ENCODE data around the gene LYSMD3. TPM values are rescaled to one million over a fixed set of nuclear protein-coding genes. Genes with fewer than 3 reads are reported as not detected.

Gene LYSMD3
- total and polyA plus RNA-seq, 12 donors: 3.4 to 38.6 (median 14.5) TPM

DNA sequence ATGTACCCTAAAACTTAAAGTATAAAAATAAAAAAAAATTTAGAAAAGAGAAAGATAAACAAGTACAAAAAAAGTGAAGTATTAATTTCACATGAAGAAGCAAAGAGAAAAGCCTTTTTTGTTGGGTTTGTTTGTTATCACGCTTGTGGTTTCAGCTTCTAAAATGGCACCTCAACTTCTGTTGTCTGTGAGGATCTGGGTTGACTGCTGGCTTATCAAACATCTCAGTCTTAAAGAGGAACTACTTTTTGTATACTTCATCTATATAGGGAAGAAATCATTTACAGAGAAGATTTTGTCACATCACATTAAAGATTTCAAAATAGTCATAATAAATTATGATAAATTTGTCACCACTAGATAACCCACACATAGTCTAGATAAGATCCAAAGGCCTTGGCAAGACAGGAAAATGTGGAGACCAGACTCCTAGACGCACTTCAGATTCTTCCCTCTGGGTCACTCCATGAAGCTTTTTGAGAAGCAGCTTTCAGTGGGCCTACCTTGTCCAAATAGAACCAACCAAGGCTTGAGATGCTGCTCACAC is 20.4 kb upstream of the LYSMD3 start:
- DNase-seq: no peak
- Histone ChIP-seq H3K4me3 (no peak overlapping the region), H3K9me3 (replicated peaks in 1 of 3) (no peaks in the 10 kb centered on the region), H3K27me3 (peaks cover 4% of the 10 kb centered on the region), H3K36me3 (replicated peaks in 1 of 2) (no peaks in the 10 kb centered on the region), H3K27ac (no peak overlapping the region), H3K4me1 (replicated peaks in 1 of 2) (no peaks in the 10 kb centered on the region)
- intact Hi-C loops (cut with DNase I): no loop called here
- 53 to 59% (median 55%) methylated on average over 2 of the region's 2 CpGs for WGBS, 4 donors
- TF ChIP-seq, protein P1, sequence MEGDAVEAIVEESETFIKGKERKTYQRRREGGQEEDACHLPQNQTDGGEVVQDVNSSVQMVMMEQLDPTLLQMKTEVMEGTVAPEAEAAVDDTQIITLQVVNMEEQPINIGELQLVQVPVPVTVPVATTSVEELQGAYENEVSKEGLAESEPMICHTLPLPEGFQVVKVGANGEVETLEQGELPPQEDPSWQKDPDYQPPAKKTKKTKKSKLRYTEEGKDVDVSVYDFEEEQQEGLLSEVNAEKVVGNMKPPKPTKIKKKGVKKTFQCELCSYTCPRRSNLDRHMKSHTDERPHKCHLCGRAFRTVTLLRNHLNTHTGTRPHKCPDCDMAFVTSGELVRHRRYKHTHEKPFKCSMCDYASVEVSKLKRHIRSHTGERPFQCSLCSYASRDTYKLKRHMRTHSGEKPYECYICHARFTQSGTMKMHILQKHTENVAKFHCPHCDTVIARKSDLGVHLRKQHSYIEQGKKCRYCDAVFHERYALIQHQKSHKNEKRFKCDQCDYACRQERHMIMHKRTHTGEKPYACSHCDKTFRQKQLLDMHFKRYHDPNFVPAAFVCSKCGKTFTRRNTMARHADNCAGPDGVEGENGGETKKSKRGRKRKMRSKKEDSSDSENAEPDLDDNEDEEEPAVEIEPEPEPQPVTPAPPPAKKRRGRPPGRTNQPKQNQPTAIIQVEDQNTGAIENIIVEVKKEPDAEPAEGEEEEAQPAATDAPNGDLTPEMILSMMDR (IDR thresholded peaks at IDR 0.05): no peak
- no peak for TF ChIP-seq POLR2A (IDR thresholded peaks at IDR 0.05)

DNA sequence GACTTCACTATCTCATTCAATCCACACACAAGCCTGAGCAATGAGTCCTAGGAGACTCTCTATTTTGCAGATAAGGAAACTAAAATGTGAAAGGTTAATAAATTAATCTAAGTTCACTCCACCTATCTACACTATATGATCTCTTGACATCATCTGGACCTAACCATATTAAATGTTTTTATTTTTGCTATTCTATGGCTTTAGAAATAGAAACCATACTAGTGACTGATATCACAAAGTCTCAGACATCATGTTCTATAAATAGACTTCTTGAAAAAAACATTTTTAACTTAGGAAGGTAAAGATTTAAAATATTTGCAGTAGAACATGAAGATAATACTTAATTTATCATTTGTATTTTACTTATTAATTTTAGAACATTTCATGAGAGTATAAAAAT is 19.8 kb upstream of the LYSMD3 start:
- DNase-seq: no peak
- Histone ChIP-seq H3K9me3 (replicated peaks in 1 of 3) (no peaks in the 10 kb centered on the region), H3K36me3 (replicated peaks in 1 of 2) (no peaks in the 10 kb centered on the region), H3K4me1 (replicated peaks in 1 of 2) (no peaks in the 10 kb centered on the region), H3K27me3 (peaks cover 4% of the 10 kb centered on the region), H3K4me3 (no peak overlapping the region), H3K27ac (no peak overlapping the region)
- no peak for TF ChIP-seq POLR2A (IDR thresholded peaks at IDR 0.05)
- TF ChIP-seq, protein P1 (IDR thresholded peaks at IDR 0.05): no peak
- intact Hi-C loops (cut with DNase I): no loop called here

DNA sequence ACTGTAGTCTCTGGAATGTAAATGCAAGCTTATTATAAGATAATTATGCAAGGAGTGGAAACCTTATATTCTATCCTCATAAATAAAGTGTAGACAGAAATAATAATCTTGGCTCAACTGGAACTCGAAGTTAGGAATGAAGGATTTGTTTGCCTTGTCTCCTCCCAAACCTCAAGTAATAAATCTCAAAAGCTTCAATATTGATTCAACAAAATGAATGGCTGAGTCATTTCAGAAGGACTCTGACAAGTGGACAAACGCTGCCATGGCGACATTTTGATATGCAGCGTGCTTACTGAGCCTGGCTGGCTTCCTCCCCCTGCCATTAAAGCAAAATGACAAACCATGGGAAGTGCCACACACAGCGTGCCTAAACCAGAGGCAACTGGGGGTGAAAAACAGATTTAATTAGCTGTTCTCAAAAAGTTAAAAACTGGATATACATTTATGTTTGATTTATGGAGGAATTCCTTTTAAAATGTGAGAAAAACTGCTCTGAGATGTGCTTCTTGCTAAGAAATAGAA is 18.7 kb upstream of the LYSMD3 start:
- 26 to 34% (median 29%) methylated on average over 5 of the region's 5 CpGs for WGBS, 4 donors
- no peak for TF ChIP-seq POLR2A (IDR thresholded peaks at IDR 0.05)
- TF ChIP-seq, protein P1 (IDR thresholded peaks at IDR 0.05): no peak
- DNase-seq: no peak

GRCh38 chr5:90547072-90547536 is 17.7 kb upstream of the LYSMD3 start:
- Histone ChIP-seq H3K4me3 (no peak overlapping the region), H3K9me3 (replicated peaks in 1 of 3) (no peaks in the 10 kb centered on the region), H3K27ac (no peak overlapping the region), H3K27me3 (peaks cover 1% of the 10 kb centered on the region), H3K36me3 (replicated peaks in 1 of 2) (no peaks in the 10 kb centered on the region), H3K4me1 (replicated peaks in 1 of 2) (no peaks in the 10 kb centered on the region)
- intact Hi-C loops (cut with DNase I): no loop called here
- WGBS, 4 donors: 58 to 87% (median 62%) methylated on average over 1 of the region's 1 CpG
- TF ChIP-seq, protein P1 (IDR thresholded peaks at IDR 0.05): no peak
- TF ChIP-seq POLR2A (IDR thresholded peaks at IDR 0.05): no peak
- DNase-seq: no peak

More for the DNA sequence above, 18.7 kb upstream of the LYSMD3 start:
- Histone ChIP-seq H3K27me3 (peaks cover 4% of the 10 kb centered on the region), H3K9me3 (replicated peaks in 1 of 3) (no peaks in the 10 kb centered on the region), H3K4me3 (no peak overlapping the region), H3K27ac (no peak overlapping the region), H3K36me3 (replicated peaks in 1 of 2) (no peaks in the 10 kb centered on the region), H3K4me1 (replicated peaks in 1 of 2) (no peaks in the 10 kb centered on the region)
- intact Hi-C loops (cut with DNase I): no loop called here
